Measurements from ENCODE around the gene AP4B1.

The AP4B1 gene

DNA sequence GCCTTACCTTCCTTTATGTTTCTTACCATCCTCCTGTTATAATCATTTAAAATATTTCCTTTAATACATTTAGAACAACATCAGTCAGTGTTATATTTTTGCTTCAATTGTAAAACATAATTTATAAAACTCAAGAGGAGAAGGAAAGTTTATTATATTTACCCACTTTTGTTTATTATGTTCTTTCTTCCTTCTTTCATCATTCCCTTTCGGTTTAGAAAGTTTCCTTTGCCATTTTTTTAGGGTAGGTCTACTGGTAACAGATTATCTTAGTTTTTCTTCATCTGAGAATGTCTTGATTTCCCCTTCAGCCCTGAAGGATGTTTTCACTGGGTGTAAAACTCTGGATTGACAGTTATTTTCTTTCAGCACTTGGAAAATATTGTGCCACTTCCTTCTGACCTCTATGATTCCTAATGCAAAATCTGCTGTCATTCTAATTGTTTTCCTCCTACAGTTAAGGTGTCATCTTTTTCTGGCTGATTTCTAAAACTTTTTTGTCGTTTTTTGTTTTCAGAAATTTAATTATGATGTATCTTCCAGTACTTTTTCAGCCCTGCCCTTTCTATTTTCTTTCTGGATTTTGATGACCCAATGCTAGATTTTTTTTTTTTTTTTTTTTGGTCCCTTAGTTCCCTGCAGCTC lies 58.1 kb downstream of the AP4B1 start:
- no peak for DNase-seq (ENCODE audit: insufficient read length, low spot score)
- peak; percentile 41 for FAIRE-seq

More for the DNA sequence above, 58.1 kb downstream of the AP4B1 start:
- TF ChIP-seq POLR2A (IDR thresholded peaks at IDR 0.05; ENCODE audit: low read depth, low read length) = no peak

Measured in H54 (cell line).